ENCODE data around the gene FMO1.

GRCh38 chr1:171258429-171258828 is 10.1 kb downstream of the FMO1 start:
- TF ChIP-seq CTCF (IDR thresholded peaks at IDR 0.05 in 4 of 5, conservative IDR thresholded peaks at IDR 0.05 in 1 of 5) (no peak), POLR2A (IDR thresholded peaks at IDR 0.05) (no peak)
